Subcutaneous abdominal adipose tissue (tissue), 5 donors: ENCODE data around the gene RNF8.

ENCODE experiments used
- H3K27ac ChIP-seq: one replicate; pipeline ENCODE4 v1.7.0; 2013; ENCODE audit warnings: low read depth, mild to moderate bottlenecking, inconsistent platforms, low read length, moderate library complexity
- H3K27me3 ChIP-seq, 5 donors: one replicate each; pipeline ENCODE4 v1.7.0; 2013; ENCODE audit warnings: low read length in 5 of 5, inconsistent platforms in 1 of 5; ENCODE audit not compliant: control insufficient read depth in 5 of 5, insufficient read depth in 4 of 5
- H3K36me3 ChIP-seq, 5 donors: one replicate each; pipeline ENCODE4 v1.7.0; 2013; ENCODE audit warnings: low read length in 5 of 5; ENCODE audit not compliant: control insufficient read depth in 5 of 5, insufficient read depth in 5 of 5
- H3K4me1 ChIP-seq, 5 donors: one replicate each; pipeline ENCODE4 v1.7.0; 2013; ENCODE audit warnings: low read length in 5 of 5, mild to moderate bottlenecking in 3 of 5, moderate library complexity in 1 of 5; ENCODE audit not compliant: control insufficient read depth in 5 of 5, insufficient read depth in 5 of 5
- H3K4me3 ChIP-seq, 5 donors: one replicate each; pipeline ENCODE4 v1.7.0; 2013; ENCODE audit warnings: low read length in 5 of 5, low read depth in 1 of 5
- H3K9ac ChIP-seq, 5 donors: one replicate each; pipeline ENCODE4 v1.7.0; 2013; ENCODE audit warnings: low read length in 5 of 5, mild to moderate bottlenecking in 4 of 5, moderate library complexity in 3 of 5
- H3K9me3 ChIP-seq, 5 donors: one replicate each; pipeline ENCODE4 v1.7.0; 2013; ENCODE audit warnings: low read length in 5 of 5; ENCODE audit not compliant: control insufficient read depth in 5 of 5
- donor health status: healthy.
- donor health status: healthy.
- donor health status: healthy.
- donor health status: healthy.
- donor health status: healthy.

The RNF8 gene

GRCh38 chr6:37371154-37372083 is 17.6 kb downstream of the RNF8 start:
- no peak overlapping the region for H3K4me3 ChIP-seq
- H3K27ac ChIP-seq, result no peak overlapping the region
- H3K27me3 ChIP-seq, result no peaks in the 10 kb centered on the region
- no peak overlapping the region for H3K9ac ChIP-seq
- H3K4me1 ChIP-seq, result peaks cover 0 to 6% (median 2%) of the 10 kb centered on the region in 5 donors
- H3K9me3 ChIP-seq, result no peaks in the 10 kb centered on the region
- H3K36me3 ChIP-seq, result peaks cover 33 to 58% (median 36%) of the 10 kb centered on the region in 5 donors

- Histone ChIP-seq H3K27ac (no peak overlapping the region), H3K9me3 (no peaks in the 10 kb centered on the region), H3K36me3 (peaks cover 36 to 65% (median 41%) of the 10 kb centered on the region in 5 donors), H3K27me3 (no peaks in the 10 kb centered on the region), H3K4me1 (peaks cover 0 to 6% (median 2%) of the 10 kb centered on the region in 5 donors), H3K4me3 (no peak overlapping the region), H3K9ac (no peak overlapping the region)
Measured at GRCh38 chr6:37372116-37372515, 18.3 kb downstream of the RNF8 start.

GRCh38 chr6:37373822-37374471 is 20.2 kb downstream of the RNF8 start:
- Histone ChIP-seq H3K27ac (no peak overlapping the region), H3K27me3 (no peaks in the 10 kb centered on the region), H3K36me3 (peaks cover 36 to 66% (median 38%) of the 10 kb centered on the region in 5 donors), H3K4me1 (peaks cover 0 to 6% (median 2%) of the 10 kb centered on the region in 5 donors), H3K9me3 (no peaks in the 10 kb centered on the region), H3K4me3 (no peak overlapping the region), H3K9ac (no peak overlapping the region)

GRCh38 chr6:37375376-37375775 is 21.6 kb downstream of the RNF8 start:
- H3K9me3 ChIP-seq, result no peaks in the 10 kb centered on the region
- H3K27ac ChIP-seq, result no peak overlapping the region
- H3K4me1 ChIP-seq, result no peaks in the 10 kb centered on the region
- H3K9ac ChIP-seq, result no peak overlapping the region
- no peak overlapping the region for H3K4me3 ChIP-seq
- peaks cover 27 to 61% (median 32%) of the 10 kb centered on the region in 5 donors for H3K36me3 ChIP-seq
- no peaks in the 10 kb centered on the region for H3K27me3 ChIP-seq

- Histone ChIP-seq H3K27ac (no peak overlapping the region), H3K27me3 (no peaks in the 10 kb centered on the region), H3K4me1 (no peaks in the 10 kb centered on the region), H3K9me3 (no peaks in the 10 kb centered on the region), H3K9ac (no peak overlapping the region), H3K4me3 (no peak overlapping the region), H3K36me3 (peaks cover 26 to 60% (median 30%) of the 10 kb centered on the region in 5 donors)
Measured at GRCh38 chr6:37376078-37376743, 22.4 kb downstream of the RNF8 start.

- no peak overlapping the region for H3K4me3 ChIP-seq
- no peaks in the 10 kb centered on the region for H3K27me3 ChIP-seq
- H3K27ac ChIP-seq, result no peak overlapping the region
- H3K9me3 ChIP-seq, result no peaks in the 10 kb centered on the region
- H3K9ac ChIP-seq, result no peak overlapping the region
- H3K4me1 ChIP-seq, result no peaks in the 10 kb centered on the region
- peaks cover 21 to 64% (median 35%) of the 10 kb centered on the region in 5 donors for H3K36me3 ChIP-seq
Measured at GRCh38 chr6:37381579-37381978, 27.8 kb downstream of the RNF8 start.

- Histone ChIP-seq H3K4me3 (no peak overlapping the region), H3K27ac (no peak overlapping the region), H3K36me3 (peaks cover 19 to 58% (median 33%) of the 10 kb centered on the region in 5 donors), H3K4me1 (no peaks in the 10 kb centered on the region), H3K27me3 (no peaks in the 10 kb centered on the region), H3K9me3 (no peaks in the 10 kb centered on the region), H3K9ac (no peak overlapping the region)
Measured at GRCh38 chr6:37382994-37383765, 29.4 kb downstream of the RNF8 start.

- H3K9me3 ChIP-seq, result no peaks in the 10 kb centered on the region
- peaks cover 20 to 72% (median 47%) of the 10 kb centered on the region in 5 donors for H3K36me3 ChIP-seq
- no peak overlapping the region for H3K4me3 ChIP-seq
- no peak overlapping the region for H3K9ac ChIP-seq
- H3K4me1 ChIP-seq, result no peaks in the 10 kb centered on the region
- no peaks in the 10 kb centered on the region for H3K27me3 ChIP-seq
- no peak overlapping the region for H3K27ac ChIP-seq
Measured at GRCh38 chr6:37388578-37388977, 34.8 kb downstream of the RNF8 start.

GRCh38 chr6:37389857-37390256 is 36.1 kb downstream of the RNF8 start:
- H3K9me3 ChIP-seq, result no peaks in the 10 kb centered on the region
- no peak overlapping the region for H3K4me3 ChIP-seq
- H3K27me3 ChIP-seq, result no peaks in the 10 kb centered on the region
- H3K27ac ChIP-seq, result no peak overlapping the region
- no peaks in the 10 kb centered on the region for H3K4me1 ChIP-seq
- H3K36me3 ChIP-seq, result peaks cover 20 to 72% (median 48%) of the 10 kb centered on the region in 5 donors
- H3K9ac ChIP-seq, result no peak overlapping the region
